Fibroblast of lung (primary cell): Measurements from ENCODE around the gene TASP1. TPM values are rescaled to one million over a fixed set of nuclear protein-coding genes. Genes with fewer than 3 reads are reported as not detected.

ENCODE experiments used
- DNase-seq, 2 donors: peaks; one replicate each; pipeline versions ENCODE4 v3.0.0 to v3.0.0-alpha.2; 2010; ENCODE audit warnings: low read depth in 2 of 2
- H2AFZ ChIP-seq: 2 replicates; pipeline ENCODE4 v1.5.1; 2012; ENCODE audit warnings: low read length, control low read depth, inconsistent platforms
- H3K27ac ChIP-seq: 2 replicates; pipeline ENCODE4 v1.5.1; 2011; ENCODE audit warnings: low read length, control low read depth; ENCODE audit not compliant: insufficient read depth
- H3K27me3 ChIP-seq: 2 replicates; pipeline ENCODE4 v1.5.1; 2011; ENCODE audit warnings: mild to moderate bottlenecking, low read length; ENCODE audit not compliant: control insufficient read depth, insufficient read depth
- H3K36me3 ChIP-seq: 2 replicates; pipeline ENCODE4 v1.5.1; 2011; ENCODE audit warnings: low read length; ENCODE audit not compliant: control insufficient read depth, insufficient read depth
- H3K4me1 ChIP-seq: 2 replicates; pipeline ENCODE4 v1.5.1; 2011; ENCODE audit warnings: low read length; ENCODE audit not compliant: control insufficient read depth, insufficient read depth; ENCODE audit errors: extremely low read depth
- H3K4me2 ChIP-seq: 2 replicates; pipeline ENCODE4 v1.5.1; 2011; ENCODE audit warnings: low read length, control low read depth; ENCODE audit not compliant: insufficient read depth; ENCODE audit errors: extremely low read depth
- H3K4me3 ChIP-seq, 4 experiments: fragments of 200-600 bp in 1 of 4; sonication (generic) in 1 of 4; replicated peaks in 1 of 4; 2 replicates each; pipeline ENCODE4 v1.5.1; 2011 to 2016; ENCODE audit warnings: low read length in 4 of 4, low read depth in 3 of 4, mild to moderate bottlenecking in 3 of 4, control low read depth in 2 of 4, inconsistent platforms in 1 of 4, mixed read lengths in 1 of 4; ENCODE audit not compliant: insufficient read depth in 1 of 4; ENCODE audit errors: control extremely low read depth in 1 of 4
- H3K79me2 ChIP-seq: 2 replicates; pipeline ENCODE4 v1.5.1; 2012; ENCODE audit warnings: mild to moderate bottlenecking, low read length, inconsistent platforms; ENCODE audit not compliant: control insufficient read depth, insufficient read depth
- H3K9ac ChIP-seq: 2 replicates; pipeline ENCODE4 v1.5.1; 2011; ENCODE audit warnings: mild to moderate bottlenecking, low read length, control low read depth; ENCODE audit not compliant: insufficient read depth
- H3K9me3 ChIP-seq: 2 replicates; pipeline ENCODE4 v1.5.1; 2012; ENCODE audit warnings: low read depth, low read length; ENCODE audit not compliant: control insufficient read depth, insufficient read depth
- H4K20me1 ChIP-seq: 2 replicates; pipeline ENCODE4 v1.5.1; 2011; ENCODE audit warnings: low read length; ENCODE audit not compliant: control insufficient read depth, insufficient read depth; ENCODE audit errors: extremely low read depth
- EZH2 ChIP-seq: IDR thresholded peaks from 2 replicates; pipeline ENCODE4 v1.5.1; 2012; ENCODE audit warnings: low read length, control low read depth, mild to moderate bottlenecking; ENCODE audit errors: missing control alignments
- polyA plus RNA-seq, 2 donors: library from polyadenylated mRNA; depleted of rRNA in 1 of 2; stranded (reverse) in 1 of 2; unstranded in 1 of 2; fragments of >200 nt; gene quantifications; 2 replicates each; pipeline ENCODE4 v1.2.1, GENCODE V29; 2011 to 2012; ENCODE audit warnings: missing spikeins in 1 of 2
- total RNA-seq: library from RNA; depleted of rRNA; stranded (reverse); fragments of >200 nt; gene quantifications from 2 replicates; pipeline ENCODE4 v1.2.1, GENCODE V29; 2014
- TF ChIP-seq, protein P1 (sequence below), 2 donors: IDR thresholded peaks in 1 of 2; conservative IDR thresholded peaks in 1 of 2; 1 replicate in 1 of 2; 2 replicates in 1 of 2; pipeline ENCODE4 v1.5.1; 2011 to 2012; ENCODE audit warnings: low read length in 2 of 2, control low read depth in 1 of 2, inconsistent platforms in 1 of 2, low read depth in 1 of 2, mild to moderate bottlenecking in 1 of 2

Gene TASP1
- total and polyA plus RNA-seq, 2 donors (not counting 1 experiment from before 2014, with no cell fraction given) = 6.3 to 13.6 TPM

DNA sequence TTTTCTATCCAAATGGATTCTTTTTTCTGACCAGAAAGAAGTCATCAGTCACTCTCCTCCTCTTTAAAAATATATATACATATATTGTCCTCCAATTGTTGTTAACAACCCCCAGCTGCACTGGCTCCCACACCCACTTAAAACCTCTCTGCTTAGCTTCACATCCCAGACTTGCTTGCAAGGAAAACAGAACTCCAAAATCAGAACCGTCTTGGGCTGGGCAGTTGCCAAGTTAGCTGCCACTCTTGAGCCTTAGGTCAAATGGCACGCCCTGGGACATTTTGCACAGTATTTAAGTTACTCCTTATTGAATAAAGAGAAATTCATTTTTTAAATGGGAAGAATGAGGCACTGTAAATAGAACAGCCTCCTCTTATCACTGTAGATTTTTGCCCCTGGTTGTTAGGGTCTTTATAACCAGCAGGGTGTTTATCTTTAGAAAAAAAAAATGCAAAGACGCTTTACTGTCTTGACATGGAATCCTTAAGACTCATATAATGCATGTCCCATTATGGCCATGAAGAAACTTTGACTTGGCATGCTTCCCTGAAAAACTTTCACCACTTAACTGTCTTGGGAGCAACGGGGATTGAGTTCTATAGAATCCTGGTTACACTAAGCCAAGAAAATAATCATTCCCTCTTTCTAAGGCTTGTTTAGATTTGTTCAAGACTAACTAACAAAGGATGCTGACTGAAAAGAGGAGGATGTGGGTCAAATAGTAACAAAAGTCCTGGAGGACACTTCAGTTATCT, 213.2 kb downstream of the TASP1 start:
- no peak for TF ChIP-seq EZH2
- TF ChIP-seq, protein P1, sequence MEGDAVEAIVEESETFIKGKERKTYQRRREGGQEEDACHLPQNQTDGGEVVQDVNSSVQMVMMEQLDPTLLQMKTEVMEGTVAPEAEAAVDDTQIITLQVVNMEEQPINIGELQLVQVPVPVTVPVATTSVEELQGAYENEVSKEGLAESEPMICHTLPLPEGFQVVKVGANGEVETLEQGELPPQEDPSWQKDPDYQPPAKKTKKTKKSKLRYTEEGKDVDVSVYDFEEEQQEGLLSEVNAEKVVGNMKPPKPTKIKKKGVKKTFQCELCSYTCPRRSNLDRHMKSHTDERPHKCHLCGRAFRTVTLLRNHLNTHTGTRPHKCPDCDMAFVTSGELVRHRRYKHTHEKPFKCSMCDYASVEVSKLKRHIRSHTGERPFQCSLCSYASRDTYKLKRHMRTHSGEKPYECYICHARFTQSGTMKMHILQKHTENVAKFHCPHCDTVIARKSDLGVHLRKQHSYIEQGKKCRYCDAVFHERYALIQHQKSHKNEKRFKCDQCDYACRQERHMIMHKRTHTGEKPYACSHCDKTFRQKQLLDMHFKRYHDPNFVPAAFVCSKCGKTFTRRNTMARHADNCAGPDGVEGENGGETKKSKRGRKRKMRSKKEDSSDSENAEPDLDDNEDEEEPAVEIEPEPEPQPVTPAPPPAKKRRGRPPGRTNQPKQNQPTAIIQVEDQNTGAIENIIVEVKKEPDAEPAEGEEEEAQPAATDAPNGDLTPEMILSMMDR (conservative IDR thresholded peaks at IDR 0.05 in 1 of 2, IDR thresholded peaks at IDR 0.05 in 1 of 2; ENCODE audit: low read depth in 1 of 2, low read length in 2 of 2) = no peak
- Histone ChIP-seq H3K27ac (no peak overlapping the region), H4K20me1 (no peaks in the 10 kb centered on the region), H3K4me2 (no peak overlapping the region), H3K9me3 (no peaks in the 10 kb centered on the region), H3K36me3 (no peaks in the 10 kb centered on the region), H3K27me3 (no peaks in the 10 kb centered on the region), H3K79me2 (no peaks in the 10 kb centered on the region), H3K4me1 (no peaks in the 10 kb centered on the region), H3K4me3 (no peak overlapping the region), H3K9ac (no peak overlapping the region), H2AFZ (no peak overlapping the region)
- DNase-seq = no peak

DNA sequence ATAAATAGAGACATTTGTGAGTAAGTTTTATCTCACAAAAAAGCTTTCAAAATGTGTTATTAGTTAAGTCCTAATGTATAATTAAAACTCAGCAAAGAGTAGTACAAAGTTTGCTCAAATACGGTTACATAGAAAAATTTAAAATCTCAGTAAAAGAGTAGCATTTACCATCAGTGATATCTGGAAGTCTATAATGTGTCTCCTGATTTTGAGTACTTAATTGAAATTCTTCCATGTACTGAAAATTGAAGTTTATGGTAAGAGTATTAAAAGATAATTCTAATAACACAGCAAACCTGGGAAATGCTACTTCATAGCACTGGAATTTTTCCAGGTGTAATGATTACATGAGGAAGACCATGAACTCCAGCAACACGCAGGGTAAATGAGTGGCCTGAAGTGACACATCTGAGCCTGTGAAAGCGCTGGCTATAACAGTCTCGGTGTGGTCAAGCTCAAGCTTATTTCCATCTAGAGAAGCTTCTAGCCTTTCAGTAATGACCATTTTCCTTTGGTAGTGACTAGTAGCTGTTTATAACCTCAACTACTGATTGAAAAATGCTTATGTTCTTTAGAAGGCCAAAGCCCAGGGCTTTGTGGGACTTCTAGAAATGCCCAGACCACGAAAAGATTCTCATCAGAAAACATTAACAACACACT, 214.4 kb downstream of the TASP1 start:
- no peak for DNase-seq
- H3K27ac ChIP-seq = no peak overlapping the region
- H3K4me3 ChIP-seq = no peak overlapping the region
- H4K20me1 ChIP-seq = no peaks in the 10 kb centered on the region
- no peaks in the 10 kb centered on the region for H3K4me1 ChIP-seq
- TF ChIP-seq EZH2 = no peak
- TF ChIP-seq, protein P1 (conservative IDR thresholded peaks at IDR 0.05 in 1 of 2, IDR thresholded peaks at IDR 0.05 in 1 of 2; ENCODE audit: low read depth in 1 of 2, low read length in 2 of 2) = no peak
- no peak overlapping the region for H3K4me2 ChIP-seq
- H3K79me2 ChIP-seq = no peaks in the 10 kb centered on the region
- no peaks in the 10 kb centered on the region for H3K27me3 ChIP-seq
- no peak overlapping the region for H3K9ac ChIP-seq
- no peak overlapping the region for H2AFZ ChIP-seq
- H3K9me3 ChIP-seq = no peaks in the 10 kb centered on the region
- H3K36me3 ChIP-seq = no peaks in the 10 kb centered on the region

DNA sequence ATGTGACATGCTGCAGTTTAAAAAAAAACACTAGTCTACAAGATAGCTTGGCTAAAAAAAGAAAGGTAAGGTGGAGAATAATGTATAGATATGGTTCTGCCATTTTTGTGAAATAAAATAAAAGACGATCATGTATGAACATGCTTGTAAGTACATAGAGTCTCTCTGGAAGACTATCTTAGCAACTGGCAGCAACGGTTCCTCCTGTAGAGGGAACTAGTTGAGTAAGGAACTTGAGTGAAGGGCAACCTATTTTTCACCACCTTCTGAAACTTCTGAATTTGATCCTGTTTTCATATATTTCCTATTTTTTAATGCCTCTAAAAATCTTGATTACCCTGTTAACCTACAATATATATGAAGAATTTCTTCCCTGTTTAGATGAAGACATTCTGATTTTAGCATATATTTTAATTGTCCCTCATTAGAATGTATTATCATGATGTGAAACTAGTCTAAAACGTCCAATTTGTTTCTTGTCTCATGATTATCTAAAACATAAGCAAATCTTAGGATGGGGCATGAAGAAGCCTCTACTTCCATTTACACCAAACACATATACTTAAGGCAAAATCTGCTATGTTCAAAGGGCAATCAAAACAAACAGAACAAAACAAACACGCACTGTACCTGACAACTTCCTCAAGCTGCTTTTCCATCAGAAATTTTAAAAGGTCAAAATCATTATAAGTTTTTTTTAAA, 215.1 kb downstream of the TASP1 start:
- Histone ChIP-seq H3K4me1 (no peaks in the 10 kb centered on the region), H3K36me3 (no peaks in the 10 kb centered on the region), H2AFZ (no peak overlapping the region), H4K20me1 (no peaks in the 10 kb centered on the region), H3K9me3 (no peaks in the 10 kb centered on the region), H3K27me3 (no peaks in the 10 kb centered on the region), H3K27ac (no peak overlapping the region), H3K4me3 (no peak overlapping the region), H3K9ac (no peak overlapping the region), H3K4me2 (no peak overlapping the region), H3K79me2 (no peaks in the 10 kb centered on the region)
- TF ChIP-seq EZH2 = no peak
- TF ChIP-seq, protein P1 (conservative IDR thresholded peaks at IDR 0.05 in 1 of 2, IDR thresholded peaks at IDR 0.05 in 1 of 2; ENCODE audit: low read depth in 1 of 2, low read length in 2 of 2) = no peak
- no peak for DNase-seq
